Fibroblast of skin of abdomen (primary cell): Measurements from ENCODE around the gene SAFB2.

ENCODE experiments used
- DNase-seq: peaks from one replicate; pipeline ENCODE4 v3.0.0-alpha.2; 2013

SAFB2 gene

GRCh38 chr19:5607318-5608275 lies 15.0 kb downstream of the SAFB2 start:
- DNase-seq: no peak

DNA sequence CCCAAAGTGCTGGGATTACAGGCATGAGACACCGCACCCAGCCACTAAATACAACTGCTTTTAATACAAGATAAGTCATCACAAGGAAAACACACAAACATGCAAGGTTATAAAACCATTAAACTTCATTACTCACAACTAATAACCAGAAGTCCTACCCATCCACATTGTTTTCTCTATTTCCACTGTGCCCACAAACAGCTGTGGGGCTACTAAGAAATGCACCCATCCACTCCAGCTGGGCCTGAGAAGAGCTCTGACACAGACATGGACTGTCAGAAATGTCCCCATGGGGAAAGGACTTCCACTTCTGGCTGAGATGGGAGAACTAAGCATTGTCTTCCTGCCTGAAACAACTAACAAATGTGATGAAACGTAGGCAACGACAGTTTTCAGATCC lies 17.2 kb downstream of the SAFB2 start:
- DNase-seq: no peak

DNA sequence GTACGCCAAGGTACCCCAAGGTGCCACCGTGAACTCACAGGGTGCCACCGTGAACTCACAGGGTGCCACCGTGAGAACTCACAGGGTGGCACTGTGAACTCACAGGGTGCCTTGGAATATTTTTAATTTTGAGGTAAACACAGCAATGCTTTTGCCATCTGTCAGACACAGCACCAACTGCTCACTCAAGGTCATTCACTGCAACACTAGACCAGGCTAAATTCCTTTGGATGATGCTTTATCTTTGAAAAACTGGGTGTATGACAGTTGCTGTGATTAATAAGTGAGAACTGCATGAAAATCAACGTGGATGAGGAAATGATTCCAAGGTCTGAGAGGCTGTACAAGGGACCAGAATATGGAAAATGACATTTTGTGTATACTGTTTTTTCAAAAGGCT lies 18.9 kb downstream of the SAFB2 start:
- DNase-seq: no peak

- DNase-seq: no peak
Measured at GRCh38 chr19:5600797-5601196, 21.8 kb downstream of the SAFB2 start.

DNA sequence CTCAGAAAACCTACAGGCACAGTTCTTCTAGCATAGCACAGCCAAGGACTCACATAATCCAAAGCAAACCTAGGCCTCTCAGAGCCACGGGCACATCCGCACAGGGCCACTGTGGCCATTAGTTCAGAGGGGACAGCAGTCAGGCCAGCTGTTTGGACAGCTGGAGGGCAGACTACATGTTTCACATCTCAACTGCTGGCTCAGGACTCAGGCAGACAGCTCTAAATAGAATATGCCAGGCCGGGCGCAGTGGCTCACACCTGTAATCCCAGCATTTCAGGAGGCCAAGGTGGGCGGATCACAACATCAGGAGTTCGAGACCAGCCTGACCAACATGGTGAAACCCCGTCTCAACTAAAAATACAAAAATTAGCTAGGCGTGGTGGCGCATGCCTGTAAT lies 26.8 kb downstream of the SAFB2 start:
- no peak for DNase-seq

DNA sequence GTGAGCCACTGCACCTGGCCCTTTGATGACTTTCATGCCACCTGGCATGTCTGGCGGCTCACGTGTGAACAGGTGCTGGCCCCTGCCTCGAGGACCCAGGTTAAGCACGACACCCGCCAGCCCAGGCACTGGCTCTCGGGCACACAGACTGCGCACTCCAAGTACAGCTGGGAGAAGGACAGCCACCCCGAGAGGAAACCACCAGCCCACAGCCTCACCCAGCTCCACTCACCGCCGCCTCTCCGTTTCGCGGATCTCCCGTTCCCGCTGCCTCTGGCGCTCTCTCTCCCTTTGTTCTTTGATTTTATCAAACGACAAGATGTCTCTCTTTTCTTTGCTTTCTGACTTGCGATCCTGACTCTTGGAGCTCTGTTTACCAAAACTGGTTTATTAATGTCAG lies 27.4 kb downstream of the SAFB2 start:
- DNase-seq: no peak

DNA sequence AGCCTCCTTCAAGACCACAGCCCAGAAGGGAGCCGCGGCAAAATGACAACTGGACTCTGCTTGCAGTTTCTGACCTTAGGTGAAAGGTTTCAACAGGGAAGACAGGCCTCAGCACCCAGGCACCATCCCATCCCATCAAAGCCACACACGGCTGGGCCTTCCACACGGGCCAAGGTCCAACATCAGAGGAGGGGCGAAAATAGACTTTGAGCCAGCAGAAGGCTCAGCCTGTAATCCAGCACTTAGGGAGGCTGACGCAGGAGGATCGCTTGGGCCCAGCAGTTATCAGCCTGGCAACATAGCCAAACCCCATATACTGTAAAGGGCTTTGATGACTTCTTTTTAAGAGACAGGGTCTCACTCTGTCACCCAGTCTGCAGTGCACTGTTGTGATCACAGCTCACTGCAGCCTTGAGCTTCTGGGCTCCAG lies 28.0 kb downstream of the SAFB2 start:
- no peak for DNase-seq

GRCh38 chr19:5593343-5594255 lies 29.0 kb downstream of the SAFB2 start:
- DNase-seq: no peak

DNA sequence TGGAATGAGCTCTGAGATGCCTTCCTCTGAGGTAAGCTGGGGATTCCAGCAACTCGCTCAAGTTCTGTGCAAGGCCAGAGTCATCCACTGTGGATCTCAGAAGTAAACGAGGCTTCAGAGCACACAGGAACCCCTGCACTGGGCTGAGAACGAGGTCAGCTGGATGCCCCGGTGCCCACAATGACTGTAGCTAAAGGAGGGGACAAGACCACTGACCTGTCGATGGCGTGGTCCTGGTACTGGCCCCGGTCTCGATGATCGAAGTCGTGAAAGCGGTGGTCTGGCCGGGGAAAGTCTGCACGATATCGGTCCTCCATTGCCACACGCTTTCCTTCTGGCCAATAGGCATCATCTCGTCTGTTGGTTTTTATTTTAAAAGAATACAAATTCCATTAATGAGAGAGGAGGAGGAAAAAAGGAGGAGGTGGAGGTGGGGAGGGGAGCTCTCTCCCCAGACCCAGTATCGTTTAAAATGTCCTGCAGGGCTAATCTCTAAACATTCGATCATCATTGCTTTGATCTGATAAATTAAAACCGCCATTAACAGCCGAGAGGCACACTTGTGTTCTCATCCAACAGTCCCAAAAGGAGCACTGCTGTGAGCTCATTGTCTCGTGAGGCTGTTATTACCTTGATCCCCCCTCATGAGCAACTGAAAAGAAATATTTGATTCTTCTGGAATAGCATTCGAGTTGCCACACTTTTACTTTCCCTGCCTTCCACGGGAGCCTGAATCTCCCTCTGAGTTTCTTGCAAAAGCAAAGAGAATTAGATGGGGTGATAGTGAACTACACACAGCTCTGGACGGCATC lies 29.8 kb downstream of the SAFB2 start:
- no peak for DNase-seq

- DNase-seq: no peak
Measured at GRCh38 chr19:5591476-5591875, 31.1 kb downstream of the SAFB2 start.

GRCh38 chr19:5590865-5591154 lies 31.8 kb downstream of the SAFB2 start:
- DNase-seq: no peak

DNA sequence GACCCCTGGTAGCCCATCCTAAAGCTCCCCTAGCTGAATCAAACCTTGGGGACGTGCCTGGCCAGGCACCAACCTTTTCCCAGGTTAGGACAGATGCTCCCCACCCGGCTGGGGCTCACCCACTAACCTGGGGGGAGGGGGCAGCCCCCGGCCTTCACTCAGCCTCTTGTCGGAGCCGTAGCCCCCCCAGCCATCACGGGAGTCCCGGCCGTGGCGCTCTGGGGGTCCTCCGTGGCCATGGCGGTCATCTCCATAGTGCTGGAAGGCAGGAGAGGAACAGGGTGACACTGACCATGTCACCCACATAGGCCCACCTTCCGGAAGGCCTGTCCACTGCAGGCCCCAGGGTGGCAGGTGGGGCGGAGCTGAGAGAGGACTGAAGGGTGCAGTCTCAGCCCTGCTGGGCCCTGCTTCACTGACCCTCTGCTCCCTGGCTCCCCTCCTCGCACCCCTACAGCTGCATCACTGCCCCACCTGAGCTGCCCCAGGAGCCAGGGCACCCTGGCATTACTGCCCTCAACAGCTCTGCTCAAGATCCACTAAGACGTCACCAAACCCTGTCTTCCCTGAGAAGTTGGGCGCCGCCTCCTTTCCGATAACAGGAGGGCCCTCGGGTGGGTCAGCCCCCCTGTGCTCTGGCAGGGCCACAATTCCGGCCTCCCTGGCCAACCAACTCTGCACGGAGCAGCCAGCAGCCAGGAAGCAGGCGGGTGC lies 32.3 kb downstream of the SAFB2 start:
- no peak for DNase-seq

GRCh38 chr19:5588906-5589676 lies 33.5 kb downstream of the SAFB2 start:
- DNase-seq: no peak

- no peak for DNase-seq
Measured at GRCh38 chr19:5588441-5588840, 34.1 kb downstream of the SAFB2 start.

DNA sequence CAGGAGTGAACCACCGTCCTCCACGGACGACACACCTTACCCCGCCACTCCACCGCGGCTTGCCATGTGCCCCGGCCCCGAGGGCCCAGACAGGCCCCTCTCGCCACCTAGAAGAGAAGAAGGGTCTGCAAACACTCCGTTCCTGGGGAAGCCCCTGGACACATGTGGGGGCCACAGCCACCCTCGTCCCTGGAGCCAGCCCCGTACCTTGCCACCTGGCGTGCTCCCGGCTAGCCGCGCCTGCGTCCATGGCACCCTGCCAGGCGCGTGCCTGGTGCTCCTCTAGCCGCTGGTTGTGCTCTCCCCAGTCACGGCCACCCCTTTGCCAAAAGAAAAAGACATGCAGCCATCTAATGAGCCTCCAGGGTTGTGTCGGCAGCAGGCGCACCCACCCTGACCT lies 34.9 kb downstream of the SAFB2 start:
- DNase-seq: no peak

DNA sequence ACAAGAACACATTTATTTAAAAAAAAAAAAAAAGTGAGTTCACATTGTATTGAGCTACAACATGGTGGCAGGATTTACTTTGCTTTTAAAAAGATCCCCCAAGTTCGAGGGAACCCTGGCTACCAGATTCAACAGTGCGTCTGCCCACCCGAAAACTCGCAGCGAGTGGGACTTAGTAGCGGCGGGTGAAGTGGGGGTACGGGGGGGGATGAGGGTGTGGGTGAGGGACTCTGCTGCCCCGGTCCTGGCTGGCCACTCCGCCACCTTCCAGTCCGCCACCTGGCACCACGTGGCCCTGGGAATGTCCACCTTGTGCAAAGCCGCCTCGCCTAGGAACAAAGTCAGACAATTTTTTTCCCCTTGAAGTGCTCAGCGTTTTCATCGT lies 35.5 kb downstream of the SAFB2 start:
- DNase-seq: no peak

DNA sequence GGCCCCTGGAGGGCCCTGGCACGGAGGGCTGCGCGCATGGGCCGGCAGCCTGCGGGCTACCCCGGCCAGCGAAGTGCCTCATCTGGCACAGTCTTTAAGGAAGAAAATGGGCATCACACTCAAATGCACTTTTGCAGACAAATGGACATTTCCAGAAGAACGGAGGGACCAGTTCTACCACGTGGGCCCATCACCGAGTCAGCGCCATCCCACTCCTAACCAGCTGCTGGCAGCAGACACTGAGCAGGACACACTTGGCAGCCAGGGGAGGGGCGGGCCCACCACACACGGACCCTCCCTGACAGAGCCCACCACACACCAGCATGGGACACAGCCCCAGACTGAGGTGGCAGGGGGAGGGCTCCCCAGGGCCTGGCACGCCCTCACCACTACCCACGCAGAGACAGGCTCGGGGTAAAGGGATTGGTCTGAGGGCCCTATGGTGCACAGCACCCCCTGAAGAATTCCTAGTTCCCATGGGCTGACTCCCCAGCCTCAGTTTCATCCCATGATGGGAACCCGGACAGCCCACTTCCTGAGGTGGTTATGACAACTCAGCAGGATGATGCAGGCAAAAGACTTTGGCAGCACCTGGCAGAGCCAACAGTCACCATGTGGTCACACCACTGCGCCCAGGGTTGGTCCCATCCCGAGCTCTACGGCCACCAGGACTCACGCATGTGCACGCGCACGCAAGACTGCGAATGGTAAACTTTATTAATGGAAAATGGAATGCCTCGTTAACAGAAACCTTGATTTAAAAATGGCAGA lies 36.1 kb downstream of the SAFB2 start:
- DNase-seq: no peak

DNA sequence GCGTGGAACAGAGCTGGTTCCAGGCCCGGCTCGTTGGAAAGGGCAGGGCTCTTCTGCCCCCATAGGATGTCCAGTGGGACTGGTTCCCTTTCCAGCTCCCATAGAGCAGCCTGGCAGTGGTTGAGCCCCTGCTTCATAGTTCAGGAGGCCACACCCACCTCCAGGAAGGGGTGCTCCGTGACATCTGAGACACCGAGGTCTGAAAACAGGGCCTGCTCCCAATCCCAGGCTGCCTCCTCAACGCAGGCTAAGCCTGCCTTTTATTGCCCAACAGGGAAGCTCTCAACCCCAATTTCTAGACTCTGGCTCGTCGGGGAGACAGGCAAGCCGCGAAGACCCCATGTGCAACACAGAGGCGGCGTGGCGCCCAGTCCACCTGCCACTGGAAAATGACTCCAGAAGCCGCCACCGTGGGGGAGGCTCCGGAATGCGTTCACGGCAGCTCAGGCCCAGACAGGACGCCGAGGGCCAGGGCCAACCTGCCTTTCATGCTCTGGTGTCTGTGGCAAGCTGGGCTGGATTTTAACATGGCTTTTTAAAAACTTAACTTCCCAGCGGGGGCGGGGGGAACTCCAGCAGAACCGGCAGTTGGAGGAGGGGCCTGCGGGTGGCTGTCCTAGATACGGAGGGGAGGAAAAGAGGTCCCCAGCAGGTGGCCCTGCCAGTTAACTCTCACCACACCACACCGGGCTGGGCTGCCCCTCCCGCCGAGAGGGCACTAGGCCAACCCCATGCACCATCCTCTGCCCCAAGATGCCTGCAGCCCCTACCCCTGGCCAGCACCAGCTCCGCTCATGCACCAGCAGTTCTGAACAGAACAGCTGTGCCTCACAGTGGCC lies 36.9 kb downstream of the SAFB2 start:
- DNase-seq: no peak

GRCh38 chr19:5580161-5580571 lies 42.4 kb downstream of the SAFB2 start:
- DNase-seq: no peak

GRCh38 chr19:5579697-5580096 lies 42.9 kb downstream of the SAFB2 start:
- no peak for DNase-seq
